Mesenchymal stem cell (in vitro differentiated cells and primary cell): Measurements from ENCODE around the gene RNF114. TPM values are rescaled to one million over a fixed set of nuclear protein-coding genes. Genes with fewer than 3 reads are reported as not detected.
A peak's percentile ranks its signal among the peaks of the same experiment; 100 is the strongest.

Source experiments
- DNase-seq: peaks from one replicate; pipeline ENCODE4 v3.0.0-alpha.2; 2013
- H2AFZ ChIP-seq: one replicate; pipeline ENCODE4 v1.6.1; 2013; ENCODE audit warnings: low read depth, mild to moderate bottlenecking, control low read depth, inconsistent platforms, low read length, moderate library complexity
- H2AK5ac ChIP-seq: 2 replicates; pipeline ENCODE4 v1.6.1; 2013; ENCODE audit warnings: low read length, moderate library complexity, mild to moderate bottlenecking, inconsistent platforms; ENCODE audit not compliant: severe bottlenecking
- H2BK120ac ChIP-seq: one replicate; pipeline ENCODE4 v1.6.1; 2013; ENCODE audit warnings: low read depth, mild to moderate bottlenecking, inconsistent platforms, low read length, moderate library complexity
- H2BK12ac ChIP-seq, 2 experiments: one replicate each; pipeline ENCODE4 v1.6.1; 2013; ENCODE audit warnings: inconsistent platforms in 2 of 2, low read length in 2 of 2, mild to moderate bottlenecking in 2 of 2, moderate library complexity in 2 of 2, control low read depth in 1 of 2
- H2BK15ac ChIP-seq: one replicate; pipeline ENCODE4 v1.6.1; 2013; ENCODE audit warnings: mild to moderate bottlenecking, low read depth, inconsistent platforms; ENCODE audit not compliant: poor library complexity, severe bottlenecking
- H2BK5ac ChIP-seq: 2 replicates; pipeline ENCODE4 v1.6.1; 2013; ENCODE audit warnings: low read depth, mild to moderate bottlenecking, low read length, control low read depth, inconsistent platforms; ENCODE audit not compliant: poor library complexity, severe bottlenecking
- H3K14ac ChIP-seq, 2 experiments: one replicate each; pipeline ENCODE4 v1.6.1; 2013; ENCODE audit warnings: inconsistent platforms in 2 of 2, low read length in 2 of 2, control low read depth in 1 of 2, mild to moderate bottlenecking in 1 of 2, moderate library complexity in 1 of 2
- H3K18ac ChIP-seq, 2 experiments: one replicate each; pipeline ENCODE4 v1.6.1; 2013; ENCODE audit warnings: inconsistent platforms in 2 of 2, low read length in 2 of 2, control low read depth in 1 of 2, low read depth in 1 of 2, mild to moderate bottlenecking in 1 of 2
- H3K23ac ChIP-seq, 2 experiments: one replicate each; pipeline ENCODE4 v1.6.1; 2013; ENCODE audit warnings: inconsistent platforms in 2 of 2, low read length in 2 of 2, mild to moderate bottlenecking in 2 of 2, moderate library complexity in 2 of 2, control low read depth in 1 of 2
- H3K27ac ChIP-seq: 2 replicates; pipeline ENCODE4 v1.5.1; 2013; ENCODE audit warnings: mild to moderate bottlenecking, moderate library complexity, low read length, control low read depth, inconsistent platforms; ENCODE audit not compliant: poor library complexity, severe bottlenecking
- H3K27me3 ChIP-seq, 2 experiments: 2 replicates each; pipeline versions ENCODE4 v1.6.1 to v1.7.0; 2013; ENCODE audit warnings: low read length in 2 of 2, mild to moderate bottlenecking in 2 of 2, moderate library complexity in 2 of 2, control low read depth in 1 of 2, inconsistent platforms in 1 of 2; ENCODE audit not compliant: control insufficient read depth in 1 of 2, insufficient read depth in 1 of 2
- H3K36me3 ChIP-seq, 2 experiments: 2 replicates each; pipeline versions ENCODE4 v1.6.1 to v1.7.0; 2013; ENCODE audit warnings: low read length in 2 of 2, control low read depth in 1 of 2, inconsistent platforms in 1 of 2, low read depth in 1 of 2, mild to moderate bottlenecking in 1 of 2; ENCODE audit not compliant: insufficient read depth in 2 of 2, control insufficient read depth in 1 of 2
- H3K4ac ChIP-seq, 2 experiments: one replicate each; pipeline ENCODE4 v1.6.1; 2013; ENCODE audit warnings: inconsistent platforms in 2 of 2, low read length in 2 of 2, mild to moderate bottlenecking in 2 of 2, moderate library complexity in 2 of 2, control low read depth in 1 of 2, low read depth in 1 of 2
- H3K4me1 ChIP-seq: 2 replicates; pipeline ENCODE4 v1.6.1; 2013; ENCODE audit warnings: low read depth, low read length, control low read depth; ENCODE audit not compliant: control insufficient read depth, insufficient read depth
- H3K4me2 ChIP-seq: 2 replicates; pipeline ENCODE4 v1.6.1; 2013; ENCODE audit warnings: low read length, mild to moderate bottlenecking, inconsistent platforms; ENCODE audit not compliant: poor library complexity, severe bottlenecking
- H3K4me3 ChIP-seq, 2 experiments: 2 replicates each; pipeline versions ENCODE4 v1.5.1 to v1.7.0; 2013; ENCODE audit warnings: low read length in 2 of 2, mild to moderate bottlenecking in 2 of 2, control low read depth in 1 of 2, low read depth in 1 of 2; ENCODE audit not compliant: insufficient read depth in 1 of 2
- H3K79me1 ChIP-seq: replicated peaks from 2 replicates; pipeline ENCODE4 v1.6.1; 2013; ENCODE audit warnings: mild to moderate bottlenecking, control low read depth, low read length, inconsistent platforms; ENCODE audit not compliant: poor library complexity, severe bottlenecking
- H3K9ac ChIP-seq: 2 replicates; pipeline ENCODE4 v1.7.0; 2013; ENCODE audit warnings: mild to moderate bottlenecking, low read length, moderate library complexity
- H3K9me3 ChIP-seq: 2 replicates; pipeline ENCODE4 v1.7.0; 2013; ENCODE audit warnings: mild to moderate bottlenecking, low read length; ENCODE audit not compliant: control insufficient read depth
- H4K8ac ChIP-seq: one replicate; pipeline ENCODE4 v1.6.1; 2013; ENCODE audit warnings: inconsistent platforms, mild to moderate bottlenecking, low read length, moderate library complexity
- H4K91ac ChIP-seq: one replicate; pipeline ENCODE4 v1.6.1; 2013; ENCODE audit warnings: mild to moderate bottlenecking, low read length, inconsistent platforms
- WGBS: methylation state at CpG from one replicate; pipeline ENCODE4 v1.1.7; 2013; ENCODE audit warnings: mixed read lengths; 5-methylcytosine and 5-hydroxymethylcytosine counted together
- polyA plus RNA-seq, 2 experiments: library from polyadenylated mRNA; stranded (reverse); fragments of 200-250 nt; gene quantifications; one replicate each; pipeline ENCODE4 v1.2.3, GENCODE V29; 2013

RNF114 gene
- polyA plus RNA-seq (2013, experiment 1 of 2) = 37.3 TPM
- 35.5 TPM for polyA plus RNA-seq (2013, experiment 2 of 2)

DNA sequence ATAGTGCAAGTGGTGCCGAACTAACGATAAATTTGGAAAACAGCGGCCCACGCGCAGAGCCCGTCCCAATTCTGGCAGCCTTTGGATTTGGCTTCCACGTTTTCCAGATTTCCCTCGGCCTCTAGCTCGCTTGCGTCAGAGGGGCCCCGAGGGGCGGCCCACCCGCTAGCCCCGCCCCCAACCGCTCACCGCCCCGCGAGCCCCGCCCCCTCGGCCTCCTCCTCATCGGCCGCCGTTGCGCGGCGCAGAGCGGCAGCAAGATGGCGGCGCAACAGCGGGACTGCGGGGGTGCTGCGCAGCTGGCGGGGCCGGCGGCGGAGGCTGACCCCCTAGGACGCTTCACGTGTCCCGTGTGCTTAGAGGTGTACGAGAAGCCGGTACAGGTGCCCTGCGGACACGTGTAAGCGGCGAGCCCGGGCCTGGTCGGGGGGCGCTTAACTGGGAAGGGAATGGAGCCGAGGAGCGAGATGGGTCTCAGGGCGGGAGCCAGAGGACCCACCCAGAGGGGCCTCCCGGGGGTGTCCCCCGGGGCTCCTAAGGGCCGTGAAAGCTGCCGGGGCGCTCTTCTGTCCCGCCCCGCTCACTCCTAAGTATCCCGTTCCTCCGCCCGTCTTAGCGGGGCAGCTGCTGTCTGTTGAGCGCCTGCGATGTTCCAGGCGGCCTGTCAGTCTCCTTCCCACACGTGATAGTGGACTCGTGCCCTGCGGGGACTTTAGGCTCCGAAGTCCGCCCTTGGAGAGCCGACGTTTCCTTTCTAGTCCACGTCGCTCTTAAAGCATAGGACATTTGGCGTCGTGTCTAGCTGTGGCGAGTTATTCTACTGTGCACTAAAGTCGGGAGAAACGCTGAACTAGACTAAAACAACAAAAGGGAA, at the start of gene RNF114:
TSS of gene RNF114 (plus strand) at position 245 of the 874 bp plus-strand sequence. CDS start at position 261, 16 bp downstream.
- H3K27me3 ChIP-seq = no peaks in the 10 kb centered on the region
- peak within 1 kb of the TSS; percentile 28 to 87 for H2BK12ac ChIP-seq
- no peak within 1 kb of the TSS for H2AK5ac ChIP-seq
- 1% methylated on average over 77 of the region's 79 CpGs for WGBS
- H3K4ac ChIP-seq = peak within 1 kb of the TSS; percentile 77 to 87
- peak within 1 kb of the TSS in 1 of 2 experiments; percentile 47 for H3K23ac ChIP-seq
- H4K91ac ChIP-seq = peak within 1 kb of the TSS; percentile 28
- peaks cover 5 to 11% of the 10 kb centered on the region in 2 experiments for H3K36me3 ChIP-seq
- peak within 1 kb of the TSS; percentile 32 for H2BK5ac ChIP-seq
- peak within 1 kb of the TSS; percentile 95 to 100 for H3K4me3 ChIP-seq
- peak within 1 kb of the TSS; percentile 56 for H4K8ac ChIP-seq
- peak within 1 kb of the TSS; percentile 71 for H3K4me2 ChIP-seq
- H3K18ac ChIP-seq = peak within 1 kb of the TSS; percentile 89 to 90
- H3K9ac ChIP-seq = peak within 1 kb of the TSS; percentile 97
- peak; percentile 88 for DNase-seq
- no peaks in the 10 kb centered on the region for H3K79me1 ChIP-seq
- peak within 1 kb of the TSS; percentile 48 for H3K27ac ChIP-seq
- peak within 1 kb of the TSS; percentile 62 for H2AFZ ChIP-seq
- H3K14ac ChIP-seq = peak within 1 kb of the TSS; percentile 17 to 96
- peak within 1 kb of the TSS; percentile 45 for H2BK15ac ChIP-seq
- no peaks in the 10 kb centered on the region for H3K9me3 ChIP-seq
- peaks cover 13% of the 10 kb centered on the region for H3K4me1 ChIP-seq
- peak within 1 kb of the TSS; percentile 55 for H2BK120ac ChIP-seq

DNA sequence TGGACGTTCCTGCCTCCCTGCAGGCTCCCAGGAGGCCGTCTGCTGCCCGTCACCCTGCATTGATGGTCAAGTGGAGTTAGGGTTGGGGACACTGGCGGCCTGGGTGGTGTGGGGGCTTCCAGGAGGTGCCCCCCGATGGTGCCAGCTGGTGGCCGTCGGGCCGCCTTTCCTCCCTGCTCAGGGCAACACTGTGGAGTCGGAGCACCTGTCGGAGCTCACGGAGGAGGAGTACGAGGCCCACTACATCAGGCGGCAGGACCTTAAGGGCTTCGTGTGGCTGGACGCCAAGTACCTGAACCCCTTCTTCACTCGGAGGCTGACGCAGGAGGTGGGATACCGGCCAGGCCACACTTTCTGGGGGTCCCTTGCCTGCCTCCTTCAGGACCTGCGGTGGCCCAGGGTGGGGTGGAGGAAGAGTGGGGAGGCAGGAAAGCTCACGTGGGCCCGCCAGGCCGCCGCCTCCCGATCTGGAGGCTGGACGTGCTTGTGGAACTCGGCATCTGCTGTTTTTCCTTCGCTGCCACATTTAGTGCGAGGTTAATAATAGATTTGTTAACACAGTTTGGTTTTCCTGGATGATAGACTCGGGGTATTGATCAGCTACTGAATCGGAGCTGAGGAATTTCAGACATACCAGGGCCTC, 49.5 kb upstream of the RNF114 start:
- H3K79me1 ChIP-seq = peaks cover 8% of the 10 kb centered on the region
- H3K27me3 ChIP-seq = no peaks in the 10 kb centered on the region

DNA sequence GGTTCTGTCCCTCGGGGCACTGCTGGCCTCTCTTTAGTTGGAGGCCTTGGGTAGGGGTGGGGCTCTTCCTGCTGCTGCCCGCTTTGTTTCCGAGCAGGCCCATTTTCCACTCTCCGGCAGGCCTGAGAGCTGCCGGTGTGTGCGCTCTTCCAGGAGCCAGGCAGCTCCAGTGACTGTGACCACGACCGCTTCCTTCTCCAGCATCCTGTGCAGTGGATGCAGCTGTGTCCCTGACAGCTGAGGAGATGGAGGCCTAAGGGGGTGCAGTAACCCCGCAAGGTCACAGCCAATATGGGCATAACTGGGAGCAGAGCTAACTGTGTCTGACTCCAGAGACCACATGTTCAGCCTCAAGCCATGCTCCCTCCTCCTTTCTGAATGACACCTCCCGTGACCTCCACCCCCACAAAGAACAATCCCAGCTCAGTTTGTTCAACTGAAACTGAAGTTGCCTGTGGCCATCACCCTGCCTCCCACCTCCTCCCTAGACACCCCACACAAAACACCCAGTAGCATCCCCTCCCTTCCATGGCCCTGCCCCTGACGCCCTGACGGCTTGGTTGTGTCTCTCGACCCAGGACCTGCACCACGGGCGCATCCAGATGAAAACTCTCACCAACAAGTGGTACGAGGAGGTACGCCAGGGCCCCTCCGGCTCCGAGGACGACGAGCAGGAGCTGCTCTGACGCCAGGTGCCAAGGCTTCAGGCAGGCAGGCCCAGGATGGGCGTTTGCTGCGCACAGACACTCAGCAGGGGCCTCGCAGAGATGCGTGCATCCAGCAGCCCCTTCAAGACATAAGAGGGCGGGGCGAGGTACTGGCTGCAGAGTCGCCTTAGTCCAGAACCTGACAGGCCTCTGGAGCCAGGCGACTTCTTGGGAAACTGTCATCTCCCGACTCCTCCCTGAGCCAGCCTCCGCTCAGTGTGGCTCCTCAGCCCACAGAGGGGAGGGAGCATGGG, 48.7 kb upstream of the RNF114 start:
- Histone ChIP-seq H3K9ac (peak overlapping the region; percentile 15), H3K14ac (no peak overlapping the region), H3K79me1 (peaks cover 13% of the 10 kb centered on the region), H3K27ac (peak overlapping the region; percentile 87), H2BK5ac (peak overlapping the region; percentile 48), H3K36me3 (peaks cover 55 to 71% of the 10 kb centered on the region in 2 experiments), H3K4ac (no peak overlapping the region), H4K8ac (no peak overlapping the region), H3K4me2 (no peak overlapping the region), H2BK120ac (no peak overlapping the region), H3K23ac (no peak overlapping the region), H3K4me1 (peaks cover 64% of the 10 kb centered on the region), H2AFZ (no peak overlapping the region), H2BK15ac (no peak overlapping the region), H4K91ac (peak overlapping the region; percentile 48), H2AK5ac (peak overlapping the region; percentile 88), H2BK12ac (peak overlapping the region in 1 of 2 experiments; percentile 31), H3K4me3 (no peak overlapping the region), H3K27me3 (no peaks in the 10 kb centered on the region), H3K9me3 (no peaks in the 10 kb centered on the region), H3K18ac (no peak overlapping the region)
- no peak for DNase-seq
- 88% methylated on average over 32 of the region's 32 CpGs for WGBS

More for the DNA sequence above, 49.5 kb upstream of the RNF114 start:
- Histone ChIP-seq H2BK12ac (no peak overlapping the region), H3K36me3 (peaks cover 60 to 77% of the 10 kb centered on the region in 2 experiments), H3K9me3 (no peaks in the 10 kb centered on the region), H3K4me1 (peaks cover 63% of the 10 kb centered on the region), H2AK5ac (peak overlapping the region; percentile 15), H3K18ac (no peak overlapping the region), H3K4me2 (no peak overlapping the region), H2AFZ (no peak overlapping the region), H3K4ac (no peak overlapping the region), H4K91ac (no peak overlapping the region), H2BK120ac (no peak overlapping the region), H3K27ac (peak overlapping the region; percentile 87), H4K8ac (no peak overlapping the region), H3K4me3 (no peak overlapping the region), H2BK15ac (no peak overlapping the region), H3K9ac (no peak overlapping the region), H3K14ac (no peak overlapping the region), H3K23ac (no peak overlapping the region), H2BK5ac (no peak overlapping the region)
- no peak for DNase-seq
- whole genome bisulfite sequencing = 92% methylated on average over 30 of the region's 30 CpGs
